Measurements from ENCODE around the gene PIAS1.
A peak's percentile ranks its signal among the peaks of the same experiment; 100 is the strongest.

Gene PIAS1

DNA sequence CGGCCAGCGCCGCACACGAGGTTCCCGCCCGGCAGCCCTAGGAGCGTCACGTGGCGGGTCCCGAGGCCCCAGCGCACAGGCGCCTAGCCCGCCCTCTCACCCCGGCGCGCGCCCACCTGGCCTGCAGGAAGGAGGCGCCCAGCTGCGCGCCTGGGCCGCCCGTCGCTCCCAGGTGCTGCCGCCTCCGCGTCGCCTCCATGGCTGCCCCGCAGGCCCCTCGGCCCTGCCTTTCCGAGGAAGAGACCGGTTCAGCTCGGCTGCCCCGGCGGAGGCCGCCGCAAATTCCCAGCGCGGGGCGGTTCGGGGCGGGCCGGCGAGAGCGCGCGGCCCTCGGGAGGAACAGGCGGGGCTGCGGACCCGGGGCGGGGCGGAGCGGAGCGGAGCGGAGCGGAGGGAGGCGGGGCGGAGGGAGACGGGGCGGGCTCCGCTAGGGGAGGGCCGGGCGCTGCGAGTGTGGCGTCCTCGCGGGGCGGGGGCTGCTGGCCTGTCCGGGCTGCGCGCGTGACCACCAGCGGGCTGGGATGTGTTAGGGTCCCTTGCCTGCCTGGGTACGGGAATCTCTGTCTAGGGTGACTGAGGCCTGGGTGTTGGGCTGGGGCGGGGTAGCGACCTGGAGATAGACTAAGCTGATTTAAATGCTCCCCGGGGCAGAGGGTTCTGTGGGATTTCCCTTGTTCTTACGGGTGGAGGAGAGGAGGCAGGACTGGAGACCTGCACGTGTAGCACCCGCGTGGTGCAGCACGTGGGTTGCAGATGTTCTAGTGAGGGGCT, 175.5 kb downstream of the PIAS1 start, which contains the start of gene CLN6:
CLN6 (minus strand) TSS at position 343 of the 771 bp plus-strand sequence; CDS start at position 199, 144 bp downstream.
- Histone ChIP-seq H3K9me3 (ENCODE audit: control insufficient read depth, low read length) (no peaks in the 10 kb centered on the region), H2BK12ac (ENCODE audit: low read length in 2 of 2) (peak within 1 kb of the TSS in 1 of 2 experiments; percentile 83), H2BK5ac (ENCODE audit: low read depth, low read length, poor library complexity, severe bottlenecking) (peak within 1 kb of the TSS; percentile 8), H3K4me2 (ENCODE audit: low read length, poor library complexity, severe bottlenecking) (peak within 1 kb of the TSS; percentile 98), H2AK5ac (ENCODE audit: low read length, severe bottlenecking) (no peak within 1 kb of the TSS), H3K4me1 (ENCODE audit: control insufficient read depth, insufficient read depth, low read depth, low read length) (peaks cover 24% of the 10 kb centered on the region), H3K27me3 (ENCODE audit: control insufficient read depth in 1 of 2, insufficient read depth in 1 of 2, low read length in 2 of 2) (no peaks in the 10 kb centered on the region), H3K14ac (ENCODE audit: low read length in 2 of 2) (peak within 1 kb of the TSS in 1 of 2 experiments; percentile 96), H3K9ac (ENCODE audit: low read length) (peak within 1 kb of the TSS; percentile 92), H3K36me3 (ENCODE audit: control insufficient read depth in 1 of 2, insufficient read depth in 2 of 2, low read depth in 1 of 2, low read length in 2 of 2) (no peaks in the 10 kb centered on the region), H3K79me1 (replicated peaks; ENCODE audit: low read length, poor library complexity, severe bottlenecking) (peaks cover 10% of the 10 kb centered on the region), H3K23ac (ENCODE audit: low read length in 2 of 2) (peak within 1 kb of the TSS in 1 of 2 experiments; percentile 90), H3K18ac (ENCODE audit: low read depth in 1 of 2, low read length in 2 of 2) (peak within 1 kb of the TSS; percentile 92 to 93), H3K27ac (ENCODE audit: low read length, poor library complexity, severe bottlenecking) (no peak within 1 kb of the TSS), H4K91ac (ENCODE audit: low read length) (peak within 1 kb of the TSS; percentile 77), H2BK120ac (ENCODE audit: low read depth, low read length) (peak within 1 kb of the TSS; percentile 69), H3K4ac (ENCODE audit: low read depth in 1 of 2, low read length in 2 of 2) (peak within 1 kb of the TSS; percentile 76 to 88), H3K4me3 (ENCODE audit: insufficient read depth in 1 of 2, low read depth in 1 of 2, low read length in 2 of 2) (peak within 1 kb of the TSS; percentile 83 to 93), H4K8ac (ENCODE audit: low read length) (peak within 1 kb of the TSS; percentile 82), H2BK15ac (ENCODE audit: low read depth, poor library complexity, severe bottlenecking) (peak within 1 kb of the TSS; percentile 82), H2AFZ (ENCODE audit: low read depth, low read length) (peak within 1 kb of the TSS; percentile 90)
- 1% methylated on average over 74 of the region's 82 CpGs for WGBS
- peak; percentile 87 for DNase-seq

DNA sequence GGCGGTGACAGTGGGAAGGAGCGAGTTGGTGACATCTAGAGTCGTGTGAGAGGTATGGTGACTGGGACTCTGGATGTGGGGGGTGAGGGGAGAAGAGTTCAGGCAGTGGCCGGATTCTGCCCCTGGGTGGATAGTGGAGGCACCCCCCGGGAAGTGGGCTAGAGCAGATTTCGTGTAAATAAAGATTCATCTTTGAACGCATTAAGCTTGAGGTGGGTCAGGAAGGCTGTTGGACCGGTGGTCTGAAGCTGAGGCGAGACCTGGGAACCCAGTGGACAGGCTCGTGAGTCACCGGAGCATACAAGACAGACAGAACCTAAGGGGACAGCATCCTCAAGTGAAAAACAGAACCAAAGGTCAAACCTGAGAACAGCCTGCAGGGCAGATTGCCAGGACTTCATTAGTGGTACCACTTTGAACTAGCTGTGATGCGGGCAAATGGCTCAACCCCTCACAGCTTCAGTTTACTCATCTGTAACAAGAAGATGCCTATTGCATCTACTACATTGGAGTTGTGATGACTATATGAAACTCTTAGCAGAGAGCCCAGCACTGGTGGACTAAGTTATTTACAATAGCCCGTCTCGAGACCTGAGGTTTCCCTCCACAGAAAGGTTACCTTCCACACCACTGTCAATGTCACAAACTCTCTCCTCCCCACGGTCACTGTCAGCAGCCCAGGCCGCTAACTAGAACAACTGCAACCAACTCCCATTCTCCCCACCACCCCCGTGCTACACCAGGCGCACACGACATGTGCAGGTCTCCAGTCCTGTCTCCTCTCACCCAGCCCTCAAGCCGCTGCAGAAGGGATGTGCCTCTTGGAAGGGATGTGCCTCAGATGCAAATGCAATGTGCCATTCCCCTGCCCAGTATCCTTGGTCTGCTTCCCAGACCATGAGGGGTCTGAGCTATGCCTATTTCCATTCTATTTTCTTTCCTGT, 176.3 kb downstream of the PIAS1 start:
- no peak overlapping the region for H2BK120ac ChIP-seq (ENCODE audit: low read depth, low read length)
- peak overlapping the region; percentile 82 for H4K8ac ChIP-seq (ENCODE audit: low read length)
- H3K14ac ChIP-seq (ENCODE audit: low read length in 2 of 2), result peak overlapping the region in 1 of 2 experiments; percentile 85
- peak overlapping the region; percentile 15 for H2BK15ac ChIP-seq (ENCODE audit: low read depth, poor library complexity, severe bottlenecking)
- H2BK12ac ChIP-seq (ENCODE audit: low read length in 2 of 2), result peak overlapping the region in 1 of 2 experiments; percentile 51
- no peaks in the 10 kb centered on the region for H3K9me3 ChIP-seq (ENCODE audit: control insufficient read depth, low read length)
- peak overlapping the region; percentile 88 for H3K9ac ChIP-seq (ENCODE audit: low read length)
- peaks cover 21% of the 10 kb centered on the region for H3K4me1 ChIP-seq (ENCODE audit: control insufficient read depth, insufficient read depth, low read depth, low read length)
- H3K27me3 ChIP-seq (ENCODE audit: control insufficient read depth in 1 of 2, insufficient read depth in 1 of 2, low read length in 2 of 2), result no peaks in the 10 kb centered on the region
- peak overlapping the region; percentile 75 to 83 for H3K18ac ChIP-seq (ENCODE audit: low read depth in 1 of 2, low read length in 2 of 2)
- WGBS, result 72% methylated on average over 20 of the region's 20 CpGs
- H3K4me3 ChIP-seq (ENCODE audit: insufficient read depth in 1 of 2, low read depth in 1 of 2, low read length in 2 of 2), result peak overlapping the region; percentile 71 to 93
- H4K91ac ChIP-seq (ENCODE audit: low read length), result no peak overlapping the region
- peak overlapping the region in 1 of 2 experiments; percentile 34 for H3K23ac ChIP-seq (ENCODE audit: low read length in 2 of 2)
- H3K36me3 ChIP-seq (ENCODE audit: control insufficient read depth in 1 of 2, insufficient read depth in 2 of 2, low read depth in 1 of 2, low read length in 2 of 2), result no peaks in the 10 kb centered on the region
- H3K27ac ChIP-seq (ENCODE audit: low read length, poor library complexity, severe bottlenecking), result no peak overlapping the region
- no peak overlapping the region for H3K4ac ChIP-seq (ENCODE audit: low read depth in 1 of 2, low read length in 2 of 2)
- H3K4me2 ChIP-seq (ENCODE audit: low read length, poor library complexity, severe bottlenecking), result peak overlapping the region; percentile 98
- peaks cover 7% of the 10 kb centered on the region for H3K79me1 ChIP-seq (replicated peaks; ENCODE audit: low read length, poor library complexity, severe bottlenecking)
- peak overlapping the region; percentile 60 for H2AFZ ChIP-seq (ENCODE audit: low read depth, low read length)
- no peak overlapping the region for H2BK5ac ChIP-seq (ENCODE audit: low read depth, low read length, poor library complexity, severe bottlenecking)
- DNase-seq, result peak; percentile 18
- H2AK5ac ChIP-seq (ENCODE audit: low read length, severe bottlenecking), result no peak overlapping the region

DNA sequence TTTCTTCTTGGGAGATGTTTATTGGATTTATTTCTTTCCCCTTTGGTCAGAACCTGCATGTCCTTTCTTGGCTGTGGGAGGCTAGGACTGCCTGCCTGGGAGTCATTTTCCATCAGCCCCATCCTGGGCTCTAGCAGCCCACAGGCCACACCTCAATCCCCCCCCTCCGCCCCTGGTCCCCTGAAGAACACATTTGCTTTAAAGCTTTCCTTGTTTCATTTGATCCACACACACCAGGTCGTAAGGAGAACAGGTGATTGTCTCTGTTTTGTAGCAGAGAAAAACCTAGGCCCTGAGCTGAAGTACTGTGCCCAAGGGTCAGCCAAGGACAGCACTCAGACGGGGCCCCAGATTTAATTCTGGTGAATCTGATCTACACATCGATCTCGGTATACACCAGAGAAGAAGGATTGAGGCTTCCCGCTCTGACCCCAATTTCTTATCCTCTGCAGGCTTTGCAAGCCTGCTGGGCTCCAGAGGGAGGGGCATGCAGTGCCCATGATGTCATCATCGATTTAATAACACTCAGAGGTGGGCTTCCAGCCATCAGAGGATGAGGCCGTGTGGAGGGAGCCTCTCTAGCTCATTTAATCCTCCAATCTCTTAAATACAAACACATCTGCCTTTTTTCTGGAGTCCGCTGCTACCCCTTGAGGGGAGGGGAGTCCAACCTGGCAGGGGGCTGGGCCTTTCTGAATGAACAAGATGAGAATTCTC, 177.1 kb downstream of the PIAS1 start:
- H3K23ac ChIP-seq (ENCODE audit: low read length in 2 of 2), result no peak overlapping the region
- peaks cover 7% of the 10 kb centered on the region for H3K79me1 ChIP-seq (replicated peaks; ENCODE audit: low read length, poor library complexity, severe bottlenecking)
- H3K4me1 ChIP-seq (ENCODE audit: control insufficient read depth, insufficient read depth, low read depth, low read length), result peaks cover 21% of the 10 kb centered on the region
- no peak overlapping the region for H2BK5ac ChIP-seq (ENCODE audit: low read depth, low read length, poor library complexity, severe bottlenecking)
- no peak overlapping the region for H4K91ac ChIP-seq (ENCODE audit: low read length)
- H2AFZ ChIP-seq (ENCODE audit: low read depth, low read length), result no peak overlapping the region
- H2AK5ac ChIP-seq (ENCODE audit: low read length, severe bottlenecking), result no peak overlapping the region
- no peak for DNase-seq
- H3K4ac ChIP-seq (ENCODE audit: low read depth in 1 of 2, low read length in 2 of 2), result no peak overlapping the region
- no peaks in the 10 kb centered on the region for H3K36me3 ChIP-seq (ENCODE audit: control insufficient read depth in 1 of 2, insufficient read depth in 2 of 2, low read depth in 1 of 2, low read length in 2 of 2)
- no peak overlapping the region for H2BK120ac ChIP-seq (ENCODE audit: low read depth, low read length)
- no peak overlapping the region for H4K8ac ChIP-seq (ENCODE audit: low read length)
- no peak overlapping the region for H3K4me2 ChIP-seq (ENCODE audit: low read length, poor library complexity, severe bottlenecking)
- H2BK15ac ChIP-seq (ENCODE audit: low read depth, poor library complexity, severe bottlenecking), result peak overlapping the region; percentile 52
- H3K14ac ChIP-seq (ENCODE audit: low read length in 2 of 2), result no peak overlapping the region
- H3K27me3 ChIP-seq (ENCODE audit: control insufficient read depth in 1 of 2, insufficient read depth in 1 of 2, low read length in 2 of 2), result no peaks in the 10 kb centered on the region
- WGBS, result 88% methylated on average over 9 of the region's 9 CpGs
- no peak overlapping the region for H3K9ac ChIP-seq (ENCODE audit: low read length)
- no peaks in the 10 kb centered on the region for H3K9me3 ChIP-seq (ENCODE audit: control insufficient read depth, low read length)
- no peak overlapping the region for H3K18ac ChIP-seq (ENCODE audit: low read depth in 1 of 2, low read length in 2 of 2)
- no peak overlapping the region for H3K27ac ChIP-seq (ENCODE audit: low read length, poor library complexity, severe bottlenecking)
- H3K4me3 ChIP-seq (ENCODE audit: insufficient read depth in 1 of 2, low read depth in 1 of 2, low read length in 2 of 2), result no peak overlapping the region
- H2BK12ac ChIP-seq (ENCODE audit: low read length in 2 of 2), result no peak overlapping the region

Measured in mesenchymal stem cell (in vitro differentiated cells and primary cell).